CD4-positive, CD25-positive, alpha-beta regulatory T cell (primary cell): Measurements from ENCODE around the gene ANGPTL4. TPM values are rescaled to one million over a fixed set of nuclear protein-coding genes. Genes with fewer than 3 reads are reported as not detected.
A peak's percentile ranks its signal among the peaks of the same experiment; 100 is the strongest.

ENCODE experiments used
- ATAC-seq, 2 donors: fragments of 150-1000 bp; cut with Tn5 transposase; one replicate each; pipeline ENCODE4 v1.10.0; 2021; ENCODE audit warnings: low read depth in 2 of 2, moderate number of reproducible peaks in 2 of 2, moderate library complexity in 1 of 2
- DNase-seq, 3 donors: peaks; one replicate each; pipeline versions ENCODE4 v3.0.0 to v3.0.0-alpha.2; 2012 to 2022; ENCODE audit warnings: mixed read lengths in 1 of 3
- H3K27ac ChIP-seq: one replicate; pipeline ENCODE4 v1.7.0; 2013; ENCODE audit warnings: mild to moderate bottlenecking, low read length; ENCODE audit not compliant: insufficient read depth, poor library complexity, severe bottlenecking
- H3K27me3 ChIP-seq: one replicate; pipeline ENCODE4 v1.7.0; 2013; ENCODE audit warnings: low read length; ENCODE audit not compliant: control insufficient read depth, insufficient read depth
- H3K36me3 ChIP-seq: one replicate; pipeline ENCODE4 v1.7.0; 2013; ENCODE audit warnings: mild to moderate bottlenecking, low read length, moderate library complexity; ENCODE audit not compliant: control insufficient read depth, insufficient read depth
- H3K4me1 ChIP-seq: 2 replicates; pipeline ENCODE4 v1.7.0; 2013; ENCODE audit warnings: mild to moderate bottlenecking, low read length; ENCODE audit not compliant: insufficient read depth, control insufficient read depth, poor library complexity, severe bottlenecking
- H3K4me3 ChIP-seq: one replicate; pipeline ENCODE4 v1.7.0; 2013; ENCODE audit warnings: low read depth, mild to moderate bottlenecking, low read length, moderate library complexity
- H3K9me3 ChIP-seq, 2 experiments: 1 replicate in 1 of 2; 2 replicates in 1 of 2; pipeline ENCODE4 v1.7.0; 2013; ENCODE audit warnings: low read length in 2 of 2, mild to moderate bottlenecking in 1 of 2, moderate library complexity in 1 of 2; ENCODE audit not compliant: control insufficient read depth in 2 of 2
- H3K27ac Mint-ChIP-seq, 3 donors: one replicate each; pipeline ENCODE4 v1.8.0; 2020 to 2022; ENCODE audit warnings: mild to moderate bottlenecking in 3 of 3, mixed read lengths in 3 of 3, moderate library complexity in 2 of 3
- H3K27me3 Mint-ChIP-seq: one replicate; pipeline ENCODE4 v1.8.0; 2022; ENCODE audit warnings: mild to moderate bottlenecking, mixed read lengths
- H3K36me3 Mint-ChIP-seq: one replicate; pipeline ENCODE4 v1.8.0; 2020; ENCODE audit warnings: mixed read lengths
- H3K4me1 Mint-ChIP-seq, 4 donors: one replicate each; pipeline ENCODE4 v1.8.0; 2020 to 2022; ENCODE audit warnings: mixed read lengths in 4 of 4, mild to moderate bottlenecking in 1 of 4
- H3K4me3 Mint-ChIP-seq, 4 donors: one replicate each; pipeline ENCODE4 v1.8.0; 2020 to 2022; ENCODE audit warnings: mild to moderate bottlenecking in 4 of 4, mixed read lengths in 4 of 4, moderate library complexity in 3 of 4
- H3K9me3 Mint-ChIP-seq, 7 donors: one replicate each; pipeline ENCODE4 v1.8.0; 2020 to 2022; ENCODE audit warnings: mixed read lengths in 7 of 7, mild to moderate bottlenecking in 3 of 7, moderate library complexity in 2 of 7
- polyA plus RNA-seq, 4 donors: library from polyadenylated mRNA; unstranded; fragments of 300-500 nt; fragmentation: Illumina TruSeq; gene quantifications; one replicate each; pipeline ENCODE4 v1.2.3, GENCODE V29; 2021
- total RNA-seq: library from RNA; stranded (reverse); gene quantifications from one replicate; pipeline ENCODE4 v1.2.3, GENCODE V29; 2022

Gene ANGPTL4
- total and polyA plus RNA-seq, 5 donors from 2014 or later, result not detected

GRCh38 chr19:8390617-8390981 is 26.6 kb downstream of the ANGPTL4 start:
- Mint-ChIP-seq H3K9me3 (no peaks in the 10 kb centered on the region), H3K4me1 (peaks cover 6 to 48% (median 9%) of the 10 kb centered on the region in 4 donors), H3K27me3 (no peaks in the 10 kb centered on the region), H3K36me3 (no peaks in the 10 kb centered on the region), H3K27ac (peak overlapping the region; percentile 78 to 95 (median 85)), H3K4me3 (peak overlapping the region; percentile 86 to 91 (median 88))
- H3K4me3 ChIP-seq, result peak overlapping the region; percentile 39
- no peaks in the 10 kb centered on the region for H3K9me3 ChIP-seq
- ATAC-seq, result peak; percentile 44 to 50
- peak overlapping the region; percentile 98 for H3K27ac ChIP-seq
- no peaks in the 10 kb centered on the region for H3K36me3 ChIP-seq
- H3K27me3 ChIP-seq, result no peaks in the 10 kb centered on the region
- H3K4me1 ChIP-seq, result peaks cover 18% of the 10 kb centered on the region
- peak; percentile 85 to 89 (median 86) for DNase-seq

DNA sequence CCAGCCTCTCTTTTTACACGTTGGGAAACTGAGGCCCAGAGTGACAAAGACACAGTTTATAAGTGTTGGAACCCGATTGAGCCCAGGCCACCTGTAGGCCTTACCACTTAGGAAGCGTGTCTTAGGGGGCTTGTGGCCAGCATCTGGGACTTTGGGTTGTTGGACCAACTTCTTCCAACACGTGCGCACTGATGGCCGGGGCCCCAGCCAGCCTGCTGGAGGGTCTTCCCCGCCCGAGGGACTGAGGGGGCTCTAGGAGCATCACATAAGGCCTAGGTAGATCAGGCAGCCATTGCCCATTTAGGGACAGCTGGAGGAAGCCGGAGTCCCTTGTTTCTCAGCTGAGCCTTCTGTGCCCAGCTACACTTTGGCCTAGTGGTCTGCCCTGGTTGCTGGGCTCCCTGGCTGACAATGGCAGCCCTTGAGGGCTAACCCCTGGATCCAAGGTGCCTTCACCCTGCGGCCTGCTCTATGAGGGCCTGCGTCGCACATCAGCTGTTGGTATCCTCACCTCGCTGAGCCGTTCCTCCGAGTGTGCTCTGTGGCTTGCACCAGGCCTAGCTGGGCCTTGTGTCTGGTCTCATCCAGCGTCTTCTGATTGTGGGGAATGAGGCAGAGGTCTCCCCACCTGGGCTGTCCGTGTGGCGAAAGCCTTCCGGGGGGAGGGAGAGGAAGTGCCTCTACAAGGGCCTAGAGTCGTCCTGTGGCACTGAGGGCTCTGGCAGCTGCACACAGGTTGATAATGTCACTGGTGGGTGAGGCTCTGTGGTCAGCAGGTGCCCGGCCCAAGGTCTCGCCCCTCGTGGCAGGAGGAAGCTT is 27.5 kb downstream of the ANGPTL4 start:
- H3K36me3 Mint-ChIP-seq, result no peaks in the 10 kb centered on the region
- H3K4me3 Mint-ChIP-seq, result peak overlapping the region; percentile 86 to 91 (median 88)
- peak overlapping the region; percentile 39 for H3K4me3 ChIP-seq
- H3K36me3 ChIP-seq, result no peaks in the 10 kb centered on the region
- H3K27ac ChIP-seq, result peak overlapping the region; percentile 98
- ATAC-seq (no peak), DNase-seq (no peak)
- H3K9me3 Mint-ChIP-seq, result no peaks in the 10 kb centered on the region
- H3K27me3 Mint-ChIP-seq, result no peaks in the 10 kb centered on the region
- peaks cover 6 to 53% (median 15%) of the 10 kb centered on the region in 4 donors for H3K4me1 Mint-ChIP-seq
- H3K27me3 ChIP-seq, result no peaks in the 10 kb centered on the region
- peak overlapping the region in 2 of 3 donors; percentile 20 to 95 for H3K27ac Mint-ChIP-seq
- no peaks in the 10 kb centered on the region for H3K9me3 ChIP-seq
- H3K4me1 ChIP-seq, result peaks cover 18% of the 10 kb centered on the region

DNA sequence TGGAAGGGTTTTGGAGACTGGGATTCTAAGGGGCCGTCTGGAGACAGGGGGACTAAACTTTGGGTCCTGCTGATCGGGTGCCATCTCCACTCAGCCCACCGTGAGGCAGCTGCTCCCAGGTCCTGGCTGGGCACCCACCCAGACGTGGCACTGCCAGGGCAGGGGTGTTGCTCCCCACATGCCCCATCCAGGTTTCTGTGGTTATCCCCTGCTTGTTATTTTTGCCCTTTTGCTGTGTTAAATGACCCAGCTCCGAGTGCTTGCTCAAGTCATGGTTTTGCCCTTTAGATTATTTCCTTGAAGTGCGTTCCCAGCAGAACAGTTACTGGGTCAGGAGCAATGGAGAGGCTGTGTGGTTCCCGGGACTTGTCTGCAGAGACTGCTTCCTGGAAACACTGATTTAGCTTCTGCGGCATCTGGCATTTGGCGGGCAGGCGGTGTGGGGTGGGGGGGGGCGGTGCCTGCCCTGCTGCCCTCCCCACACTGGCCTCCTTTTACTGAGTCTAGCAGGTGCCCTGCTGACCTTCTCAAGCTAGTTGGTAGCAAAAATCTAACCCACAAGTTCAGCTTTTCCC is 28.1 kb downstream of the ANGPTL4 start:
- Mint-ChIP-seq H3K4me3 (peak overlapping the region in 2 of 4 donors; percentile 69 to 86), H3K27ac (peak overlapping the region in 2 of 3 donors; percentile 56 to 71), H3K9me3 (no peaks in the 10 kb centered on the region), H3K4me1 (peaks cover 6 to 60% (median 19%) of the 10 kb centered on the region in 4 donors), H3K36me3 (peaks cover 5% of the 10 kb centered on the region), H3K27me3 (no peaks in the 10 kb centered on the region)
- Histone ChIP-seq H3K4me1 (peaks cover 22% of the 10 kb centered on the region), H3K4me3 (no peak overlapping the region), H3K9me3 (no peaks in the 10 kb centered on the region), H3K27ac (peak overlapping the region; percentile 6), H3K27me3 (no peaks in the 10 kb centered on the region), H3K36me3 (no peaks in the 10 kb centered on the region)
- ATAC-seq (no peak), DNase-seq (no peak)

- Mint-ChIP-seq H3K27me3 (no peaks in the 10 kb centered on the region), H3K4me3 (peak overlapping the region in 1 of 4 donors; percentile 76), H3K27ac (no peak overlapping the region), H3K36me3 (peaks cover 7% of the 10 kb centered on the region), H3K9me3 (no peaks in the 10 kb centered on the region), H3K4me1 (peaks cover 6 to 61% (median 21%) of the 10 kb centered on the region in 4 donors)
- ATAC-seq (no peak), DNase-seq (no peak)
- Histone ChIP-seq H3K27ac (no peak overlapping the region), H3K9me3 (no peaks in the 10 kb centered on the region), H3K27me3 (no peaks in the 10 kb centered on the region), H3K4me1 (peaks cover 25% of the 10 kb centered on the region), H3K4me3 (no peak overlapping the region), H3K36me3 (no peaks in the 10 kb centered on the region)
These were observed 29.4 kb downstream of the ANGPTL4 start for GRCh38 chr19:8393192-8393870.

DNA sequence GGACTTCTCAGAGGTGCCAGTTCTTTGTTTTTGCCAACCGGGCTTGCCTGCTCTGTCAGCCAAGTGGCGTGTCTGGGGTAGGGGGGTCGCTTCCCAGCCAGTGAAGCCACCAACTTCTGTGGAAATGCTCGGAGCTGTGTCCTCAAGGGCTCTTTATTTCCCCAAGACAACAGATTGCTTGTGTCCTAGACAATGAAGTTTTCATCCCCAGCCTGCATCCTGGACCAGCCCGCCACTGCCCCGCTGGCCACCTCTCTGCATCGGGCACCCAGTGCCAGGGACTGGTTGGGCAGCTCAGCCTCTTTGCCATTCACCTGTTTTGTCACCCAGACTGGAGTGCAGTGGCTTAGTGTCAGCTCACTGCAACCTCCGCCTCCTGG is 29.9 kb downstream of the ANGPTL4 start:
- H3K4me1 ChIP-seq, result peaks cover 25% of the 10 kb centered on the region
- peaks cover 7% of the 10 kb centered on the region for H3K36me3 Mint-ChIP-seq
- H3K4me3 Mint-ChIP-seq, result peak overlapping the region in 2 of 4 donors; percentile 28 to 76
- no peak overlapping the region for H3K4me3 ChIP-seq
- no peaks in the 10 kb centered on the region for H3K27me3 ChIP-seq
- no peak overlapping the region for H3K27ac ChIP-seq
- H3K9me3 ChIP-seq, result no peaks in the 10 kb centered on the region
- H3K27me3 Mint-ChIP-seq, result no peaks in the 10 kb centered on the region
- no peaks in the 10 kb centered on the region for H3K9me3 Mint-ChIP-seq
- ATAC-seq, result no peak
- peaks cover 6 to 61% (median 21%) of the 10 kb centered on the region in 4 donors for H3K4me1 Mint-ChIP-seq
- no peak for DNase-seq
- H3K27ac Mint-ChIP-seq, result no peak overlapping the region
- H3K36me3 ChIP-seq, result no peaks in the 10 kb centered on the region

- Histone ChIP-seq H3K36me3 (peaks cover 3% of the 10 kb centered on the region), H3K27ac (no peak overlapping the region), H3K9me3 (no peaks in the 10 kb centered on the region), H3K4me3 (no peak overlapping the region), H3K27me3 (no peaks in the 10 kb centered on the region), H3K4me1 (peaks cover 25% of the 10 kb centered on the region)
- ATAC-seq, result no peak
- Mint-ChIP-seq H3K36me3 (peaks cover 7% of the 10 kb centered on the region), H3K27ac (no peak overlapping the region), H3K27me3 (no peaks in the 10 kb centered on the region), H3K4me1 (peaks cover 0 to 53% (median 17%) of the 10 kb centered on the region in 4 donors), H3K4me3 (no peak overlapping the region), H3K9me3 (no peaks in the 10 kb centered on the region)
- DNase-seq, result no peak
These were observed 31.7 kb downstream of the ANGPTL4 start for GRCh38 chr19:8395621-8396082.

GRCh38 chr19:8396185-8396562 is 32.2 kb downstream of the ANGPTL4 start:
- ATAC-seq, result no peak
- H3K4me3 Mint-ChIP-seq, result no peak overlapping the region

More at GRCh38 chr19:8396185-8396562, 32.2 kb downstream of the ANGPTL4 start:
- Histone ChIP-seq H3K4me3 (no peak overlapping the region), H3K27ac (no peak overlapping the region), H3K4me1 (peaks cover 21% of the 10 kb centered on the region), H3K27me3 (no peaks in the 10 kb centered on the region), H3K9me3 (no peaks in the 10 kb centered on the region), H3K36me3 (peaks cover 3% of the 10 kb centered on the region)
- Mint-ChIP-seq H3K4me1 (peaks cover 0 to 48% (median 17%) of the 10 kb centered on the region in 4 donors), H3K27ac (no peak overlapping the region), H3K36me3 (peaks cover 7% of the 10 kb centered on the region), H3K9me3 (no peaks in the 10 kb centered on the region), H3K27me3 (no peaks in the 10 kb centered on the region)
- no peak for DNase-seq
